H54 (cell line): ENCODE results near the gene PPL.
A peak's percentile ranks its signal among the peaks of the same experiment; 100 is the strongest.
"Not testable (repeated sequence)": the region's sequence is repeated elsewhere in the genome, so short reads cannot be mapped to it uniquely, and the experiment has no call there.

Experiments used
- DNase-seq: peaks from one replicate; pipeline ENCODE4 v3.0.0; 2011; ENCODE audit warnings: low spot score, mixed read lengths; ENCODE audit not compliant: insufficient read length
- FAIRE-seq: peaks from 3 replicates; lab custom pipeline; 2011; peaks lifted over from hg19 to GRCh38; lab: Jason Lieb, UNC
- POLR2A ChIP-seq: IDR thresholded peaks from 2 replicates; pipeline ENCODE4 v1.6.1; 2011; ENCODE audit warnings: low read depth, mild to moderate bottlenecking, low read length

The PPL gene

GRCh38 chr16:4946917-4947316 is 10.0 kb upstream of the PPL start:
- TF ChIP-seq POLR2A, result no peak
- DNase-seq, result no peak
- FAIRE-seq, result no peak

DNA sequence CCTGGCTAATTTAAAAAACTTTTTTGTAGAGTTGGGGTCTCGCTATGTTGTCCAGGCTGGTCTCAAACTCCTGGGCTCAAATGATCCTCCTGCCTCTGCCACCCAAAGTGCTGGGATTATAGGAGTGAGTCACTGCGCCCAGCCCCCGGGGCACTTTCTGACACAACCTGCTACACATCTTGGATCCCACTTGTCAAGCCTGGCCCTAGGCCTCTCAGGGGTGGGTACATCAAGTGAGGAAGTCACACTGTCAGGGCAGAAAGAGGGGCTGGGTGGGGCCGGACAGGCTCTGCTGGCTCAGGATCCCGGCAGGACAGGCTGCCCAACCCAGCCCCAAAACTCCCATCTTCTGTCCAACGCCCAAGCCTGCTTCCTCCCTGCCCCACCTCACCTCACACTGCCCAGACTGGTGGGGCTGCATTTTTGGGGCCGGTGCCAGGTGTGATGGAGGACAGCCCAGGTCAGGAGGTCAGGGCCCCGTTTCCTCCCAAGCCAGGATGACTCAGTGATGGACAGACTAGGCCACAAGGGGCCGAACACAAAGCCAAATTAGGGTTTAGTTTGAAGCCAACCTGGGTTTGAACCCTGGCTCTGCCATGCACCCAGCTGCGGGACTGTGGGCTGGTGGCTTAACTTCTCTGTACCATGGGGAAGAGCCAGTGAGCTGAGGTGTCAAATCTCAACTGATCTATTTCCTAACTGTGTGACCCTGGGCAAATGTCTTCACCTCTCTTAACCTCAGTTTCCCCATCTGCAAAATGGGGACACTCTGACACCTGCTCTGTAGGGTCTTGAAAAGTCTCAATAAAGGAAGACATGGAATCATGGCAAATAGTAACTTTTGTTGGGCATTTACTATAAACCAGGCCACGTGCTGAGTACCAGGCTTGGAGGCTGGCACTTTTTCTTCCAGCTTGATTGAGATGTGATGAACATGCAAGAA is 8.9 kb upstream of the PPL start:
- peak; percentile 77 for DNase-seq
- no peak for TF ChIP-seq POLR2A
- no peak for FAIRE-seq

DNA sequence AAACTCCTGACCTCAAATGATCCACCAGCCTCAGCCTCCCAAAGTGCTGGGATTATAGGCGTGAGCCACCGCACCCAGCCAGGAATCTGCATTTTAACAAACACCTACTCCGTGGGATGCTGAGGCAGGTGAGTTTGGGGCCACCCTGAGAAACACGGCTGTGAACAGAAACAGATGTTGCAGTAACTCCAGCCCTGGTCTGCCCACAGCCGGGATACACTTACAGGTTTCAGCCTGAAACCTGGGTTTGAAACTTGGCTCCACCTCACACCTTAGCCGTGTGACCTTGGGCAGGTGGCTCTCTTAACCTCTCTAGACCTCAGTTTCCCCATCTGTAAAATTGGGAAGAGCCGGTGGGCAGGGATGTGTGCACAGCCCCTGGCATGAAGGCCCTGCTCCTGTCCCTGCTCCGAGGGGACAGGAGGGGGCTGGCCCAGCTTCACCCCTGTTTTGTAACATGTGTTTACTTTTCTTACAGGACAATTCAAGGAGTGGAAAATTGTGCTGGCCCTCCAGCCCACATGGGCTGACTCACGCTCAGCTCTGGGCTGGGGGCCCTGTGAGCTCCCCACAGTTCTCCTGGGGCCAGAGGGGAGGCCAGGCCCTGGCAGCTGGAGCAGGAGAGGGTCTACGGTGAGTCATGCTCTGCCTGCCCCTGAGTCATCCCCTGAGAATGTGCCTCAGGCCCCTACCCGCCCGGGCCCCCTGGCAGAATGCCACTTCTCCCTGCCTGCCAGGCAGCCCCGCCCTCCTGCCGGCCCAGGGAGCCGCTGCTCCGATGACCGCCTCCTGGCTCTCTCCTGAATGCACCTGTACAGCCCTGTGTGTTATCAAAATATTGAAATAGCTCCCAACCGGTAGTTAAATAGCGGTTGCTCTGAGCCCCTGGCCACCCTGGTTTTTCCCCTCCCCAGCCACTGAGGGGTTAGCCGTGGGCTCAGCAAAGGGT is 7.7 kb upstream of the PPL start:
- DNase-seq (peak; percentile 88), FAIRE-seq (no peak)
- TF ChIP-seq POLR2A, result no peak

DNA sequence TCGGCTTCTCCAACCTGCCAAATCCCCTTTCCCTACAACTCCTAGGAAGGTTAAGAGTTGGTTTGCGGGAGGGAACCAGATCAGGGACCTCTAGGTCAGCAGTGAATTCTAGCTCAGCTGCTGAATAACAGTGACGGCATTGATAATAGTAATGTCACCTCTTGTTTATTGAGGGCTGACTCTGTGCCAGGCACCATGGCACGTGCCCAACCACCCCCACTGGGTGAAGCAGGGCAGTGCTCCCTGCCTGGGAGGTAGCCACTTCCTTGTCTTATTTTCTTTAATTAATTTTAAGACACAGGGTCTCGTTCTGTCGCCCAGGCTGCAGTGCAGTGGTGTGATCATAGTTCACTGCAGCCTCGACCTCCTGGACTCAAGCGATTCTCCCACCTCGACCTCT is 5.5 kb upstream of the PPL start:
- DNase-seq, result no peak
- no peak for FAIRE-seq
- TF ChIP-seq POLR2A, result no peak

DNA sequence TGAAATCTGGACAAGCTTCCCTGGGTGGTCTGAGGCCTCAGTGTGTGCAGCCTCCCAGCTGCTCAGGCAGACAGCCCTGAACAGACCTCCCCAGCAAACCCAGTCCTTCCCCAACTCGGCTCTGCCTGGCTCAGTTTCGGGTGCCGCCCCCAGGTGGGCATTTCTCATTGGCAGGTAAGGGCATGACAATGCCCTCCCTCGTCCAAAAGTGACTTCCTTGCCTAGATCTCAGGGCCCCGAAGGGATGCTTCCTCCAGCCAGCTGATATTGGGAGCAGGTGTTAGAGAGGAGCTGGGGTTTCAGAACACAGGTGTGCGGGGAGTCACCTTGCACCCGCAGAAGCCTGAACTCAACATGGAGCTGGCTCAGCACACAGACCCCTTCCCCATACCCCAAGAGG is 3.8 kb upstream of the PPL start:
- no peak for DNase-seq
- no peak for FAIRE-seq

GRCh38 chr16:4938683-4939030 is 1.7 kb upstream of the PPL start:
- FAIRE-seq, result no peak
- no peak for TF ChIP-seq POLR2A
- DNase-seq, result no peak

More for the DNA sequence above, 3.8 kb upstream of the PPL start:
- no peak for TF ChIP-seq POLR2A

DNA sequence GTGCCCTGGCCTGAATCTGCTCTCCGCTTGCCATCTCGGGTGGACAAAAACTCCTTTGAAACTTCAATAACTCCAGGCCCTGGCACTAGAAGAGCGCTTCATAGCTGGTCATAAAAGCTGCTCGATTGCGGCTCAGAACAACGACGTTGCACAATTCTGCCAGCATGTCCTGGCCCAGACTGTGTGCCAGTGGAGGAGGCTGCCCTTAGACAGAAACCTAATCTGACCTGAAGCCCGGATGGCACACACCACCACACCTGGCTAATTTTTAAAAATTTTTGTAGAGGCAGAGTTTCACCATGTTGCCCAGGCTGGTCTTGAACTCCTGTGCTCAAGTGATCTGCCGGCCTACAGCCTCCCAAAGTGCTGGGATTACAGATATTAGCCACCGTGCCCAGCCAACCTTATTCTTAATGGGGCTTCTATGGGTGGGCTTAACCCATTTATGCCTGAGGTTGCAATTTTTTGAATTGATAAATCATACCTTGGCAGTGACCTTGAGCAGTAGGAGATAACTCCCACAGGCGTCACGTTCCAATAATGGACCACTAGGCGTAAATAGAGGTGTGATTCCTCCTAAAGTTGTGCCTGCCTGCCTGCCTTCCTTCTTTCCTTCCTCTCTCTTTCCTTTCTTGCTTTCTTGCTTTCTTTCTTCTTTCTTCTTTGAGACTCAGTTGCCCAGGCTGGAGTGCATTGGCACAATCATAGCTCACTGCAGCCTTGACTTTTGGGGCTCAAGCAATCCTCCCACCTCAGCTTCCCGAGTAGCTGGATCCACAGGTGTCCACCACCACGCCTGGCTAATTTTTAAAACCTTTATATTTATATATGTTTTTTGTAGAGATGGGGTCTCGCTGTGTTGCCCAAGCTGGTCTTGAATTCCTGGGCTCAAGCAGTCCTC is 1.1 kb upstream of the PPL start:
- DNase-seq (no peak), FAIRE-seq (no peak)
- TF ChIP-seq POLR2A, result no peak

- FAIRE-seq (no peak), DNase-seq (no peak)
- no peak for TF ChIP-seq POLR2A
Measured at GRCh38 chr16:4936181-4936990, 562 bp downstream of the PPL start.

DNA sequence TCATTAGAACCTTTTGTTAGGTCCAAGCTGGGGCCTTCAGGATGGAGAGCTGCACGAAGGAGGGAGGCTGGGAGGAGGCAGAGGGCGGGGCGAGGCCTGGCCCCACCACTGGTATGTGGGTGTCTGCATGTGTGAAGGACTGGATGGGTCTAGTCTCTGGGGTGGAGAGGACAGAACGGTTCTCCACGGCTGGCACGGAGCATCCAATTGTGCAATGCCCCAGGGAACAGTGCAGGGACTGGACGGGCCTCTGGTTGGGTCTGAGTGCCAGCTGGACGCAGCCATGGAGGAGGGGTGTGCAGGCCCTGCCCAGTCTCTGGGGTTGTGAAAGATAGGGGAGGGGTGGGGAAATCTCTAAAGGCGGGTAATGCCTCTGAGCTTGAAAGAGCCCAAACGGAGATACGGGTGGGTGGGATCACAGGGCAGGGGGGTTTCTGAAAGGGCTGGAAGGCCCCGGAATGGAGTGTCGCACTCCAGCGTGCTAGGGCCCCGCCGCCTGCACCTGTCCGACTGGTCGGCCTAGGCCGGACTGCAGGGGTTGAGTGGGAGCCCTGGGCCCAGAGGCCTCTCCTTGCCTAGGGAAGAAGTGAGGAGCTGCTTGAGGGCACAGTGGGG is 1.6 kb downstream of the PPL start:
- no peak for TF ChIP-seq POLR2A
- no peak for FAIRE-seq

DNA sequence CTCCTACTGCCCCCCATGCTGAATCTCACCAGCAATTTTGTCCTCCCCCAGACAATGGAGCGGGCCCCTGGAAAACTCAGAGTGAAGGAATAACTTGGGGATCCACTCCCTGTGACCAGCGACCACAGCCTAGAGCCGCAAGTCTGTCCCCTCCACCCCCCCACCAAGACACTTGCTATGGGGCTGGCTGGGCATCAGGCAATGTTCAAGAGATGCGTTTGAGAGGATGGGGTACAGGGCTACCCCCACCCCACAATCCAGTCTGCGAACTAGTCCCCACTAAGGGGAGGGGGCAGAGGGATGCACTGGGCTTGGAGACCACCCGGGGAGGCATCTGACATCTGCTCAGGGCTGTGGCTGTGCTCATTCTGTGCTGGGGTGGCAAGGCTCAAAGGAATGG is 2.4 kb downstream of the PPL start:
- TF ChIP-seq POLR2A, result no peak
- FAIRE-seq, result no peak
- no peak for DNase-seq

More for the DNA sequence above, 1.6 kb downstream of the PPL start:
- no peak for DNase-seq

DNA sequence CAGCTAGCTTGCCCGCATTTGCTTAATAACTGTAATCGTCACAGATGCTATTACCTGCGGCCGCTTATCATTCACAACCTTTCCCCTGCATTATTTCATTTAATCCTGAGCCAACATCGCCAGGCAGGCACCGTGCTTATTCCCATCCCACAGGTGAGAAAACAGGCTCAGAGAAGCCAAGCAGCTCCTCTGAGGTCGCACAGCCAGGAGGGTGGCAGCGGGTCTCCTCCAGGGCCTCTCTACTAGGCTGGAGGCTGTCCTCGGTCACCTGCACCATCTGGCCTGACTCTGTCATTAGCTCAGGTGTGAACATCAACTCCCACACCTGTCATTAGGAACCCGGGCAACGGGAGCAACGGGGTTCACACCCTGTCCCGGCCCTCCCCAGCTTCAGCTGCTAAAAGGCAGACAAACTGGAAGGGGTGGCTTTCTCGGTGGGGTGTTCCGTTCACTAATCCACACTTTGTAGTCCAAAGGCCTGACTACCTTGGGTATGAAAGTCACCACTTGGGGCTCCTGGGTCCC is 3.0 kb downstream of the PPL start:
- no peak for TF ChIP-seq POLR2A
- DNase-seq, result no peak

GRCh38 chr16:4933433-4933832 is 3.5 kb downstream of the PPL start:
- TF ChIP-seq POLR2A, result no peak
- DNase-seq (no peak), FAIRE-seq (no peak)

More for the DNA sequence above, 3.0 kb downstream of the PPL start:
- FAIRE-seq, result no peak

GRCh38 chr16:4931381-4931780 is 5.6 kb downstream of the PPL start:
- DNase-seq (no peak), FAIRE-seq (no peak)
- no peak for TF ChIP-seq POLR2A

GRCh38 chr16:4929619-4930018 is 7.3 kb downstream of the PPL start:
- DNase-seq, FAIRE-seq: not testable (repeated sequence)
